Medulla oblongata (tissue), 1 donor: ENCODE measurements around the gene MAEA.
"Not testable (repeated sequence)": the region's sequence is repeated elsewhere in the genome, so short reads cannot be mapped to it uniquely, and the experiment has no call there.

Experiments used
- DNase-seq: peaks from one replicate; pipeline ENCODE4 v3.0.0-alpha.2; 2015; ENCODE audit errors: extremely low spot score

Gene MAEA

GRCh38 chr4:1321486-1321885, 31.8 kb downstream of the MAEA start:
- DNase-seq, result no peak

- DNase-seq, result no peak
Measured at GRCh38 chr4:1321946-1322650, 32.4 kb downstream of the MAEA start.

GRCh38 chr4:1323280-1323634, 33.6 kb downstream of the MAEA start:
- DNase-seq, result no peak

GRCh38 chr4:1323635-1324442, 34.1 kb downstream of the MAEA start:
- no peak for DNase-seq

GRCh38 chr4:1324443-1325175, 34.9 kb downstream of the MAEA start:
- DNase-seq, result not testable (repeated sequence)

GRCh38 chr4:1325176-1325480, 35.4 kb downstream of the MAEA start:
- DNase-seq, result no peak

GRCh38 chr4:1325681-1326635, 36.3 kb downstream of the MAEA start:
- no peak for DNase-seq

- DNase-seq, result no peak
Measured at GRCh38 chr4:1326751-1327525, 37.2 kb downstream of the MAEA start.

GRCh38 chr4:1327526-1328266, 38.0 kb downstream of the MAEA start:
- no peak for DNase-seq

- no peak for DNase-seq
Measured at GRCh38 chr4:1328267-1329155, 38.8 kb downstream of the MAEA start.

- no peak for DNase-seq
Measured at GRCh38 chr4:1329408-1330371, 40.0 kb downstream of the MAEA start.

GRCh38 chr4:1330761-1331590, 41.3 kb downstream of the MAEA start:
- no peak for DNase-seq

GRCh38 chr4:1331591-1332353, 42.1 kb downstream of the MAEA start:
- no peak for DNase-seq

- no peak for DNase-seq
Measured at GRCh38 chr4:1332686-1333085, 43.0 kb downstream of the MAEA start.

- DNase-seq, result peak; percentile 35
Measured at GRCh38 chr4:1333256-1333655, 43.6 kb downstream of the MAEA start.

- peak; percentile 61 for DNase-seq
Measured at GRCh38 chr4:1333851-1334578, 44.3 kb downstream of the MAEA start.
